ENCODE measurements around the gene RNF182. TPM values are rescaled to one million over a fixed set of nuclear protein-coding genes. Genes with fewer than 3 reads are reported as not detected.

The RNF182 gene
- total RNA-seq, 1 experiment from 2014 or later = not detected

GRCh38 chr6:13913226-13914001 lies 11.3 kb upstream of the RNF182 start:
- no peak overlapping the region for H3K4me3 Mint-ChIP-seq (ENCODE audit: unreplicated experiment)
- H3K36me3 Mint-ChIP-seq (ENCODE audit: insufficient read depth, unreplicated experiment) = peaks cover 6% of the 10 kb centered on the region
- no peaks in the 10 kb centered on the region for H3K27me3 Mint-ChIP-seq (ENCODE audit: insufficient read depth, unreplicated experiment)
- BruUV-seq (replicated peaks) = no TSS peak
- CTCF ChIA-PET = interaction anchor here (0.5 to 10.5 kb wide), 10 partner anchors 13 to 281 kb away, joined by 3 to 259 read pairs (median 5); no protein-coding TSS in a partner anchor
- DNase-seq (ENCODE audit: unreplicated experiment) = no peak
- TF ChIP-seq, protein P1, sequence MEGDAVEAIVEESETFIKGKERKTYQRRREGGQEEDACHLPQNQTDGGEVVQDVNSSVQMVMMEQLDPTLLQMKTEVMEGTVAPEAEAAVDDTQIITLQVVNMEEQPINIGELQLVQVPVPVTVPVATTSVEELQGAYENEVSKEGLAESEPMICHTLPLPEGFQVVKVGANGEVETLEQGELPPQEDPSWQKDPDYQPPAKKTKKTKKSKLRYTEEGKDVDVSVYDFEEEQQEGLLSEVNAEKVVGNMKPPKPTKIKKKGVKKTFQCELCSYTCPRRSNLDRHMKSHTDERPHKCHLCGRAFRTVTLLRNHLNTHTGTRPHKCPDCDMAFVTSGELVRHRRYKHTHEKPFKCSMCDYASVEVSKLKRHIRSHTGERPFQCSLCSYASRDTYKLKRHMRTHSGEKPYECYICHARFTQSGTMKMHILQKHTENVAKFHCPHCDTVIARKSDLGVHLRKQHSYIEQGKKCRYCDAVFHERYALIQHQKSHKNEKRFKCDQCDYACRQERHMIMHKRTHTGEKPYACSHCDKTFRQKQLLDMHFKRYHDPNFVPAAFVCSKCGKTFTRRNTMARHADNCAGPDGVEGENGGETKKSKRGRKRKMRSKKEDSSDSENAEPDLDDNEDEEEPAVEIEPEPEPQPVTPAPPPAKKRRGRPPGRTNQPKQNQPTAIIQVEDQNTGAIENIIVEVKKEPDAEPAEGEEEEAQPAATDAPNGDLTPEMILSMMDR (IDR thresholded peaks at IDR 0.05; ENCODE audit: unreplicated experiment) = no peak
- H3K27ac Mint-ChIP-seq (ENCODE audit: low read depth, unreplicated experiment) = no peak overlapping the region
- H3K9me3 Mint-ChIP-seq (ENCODE audit: unreplicated experiment) = no peaks in the 10 kb centered on the region
- H3K4me1 Mint-ChIP-seq (ENCODE audit: insufficient read depth, unreplicated experiment) = peaks cover 8% of the 10 kb centered on the region
- POLR2A ChIA-PET = interaction anchor here (1.0 to 1.3 kb wide), 2 partner anchors 134 to 153 kb away, joined by 3 read pairs; no protein-coding TSS in a partner anchor
- intact Hi-C loops (cut with micrococcal nuclease) = loop anchor here (1.0 to 2.0 kb wide), 3 partner anchors 133 to 1709 kb away; no protein-coding TSS in a partner anchor

DNA sequence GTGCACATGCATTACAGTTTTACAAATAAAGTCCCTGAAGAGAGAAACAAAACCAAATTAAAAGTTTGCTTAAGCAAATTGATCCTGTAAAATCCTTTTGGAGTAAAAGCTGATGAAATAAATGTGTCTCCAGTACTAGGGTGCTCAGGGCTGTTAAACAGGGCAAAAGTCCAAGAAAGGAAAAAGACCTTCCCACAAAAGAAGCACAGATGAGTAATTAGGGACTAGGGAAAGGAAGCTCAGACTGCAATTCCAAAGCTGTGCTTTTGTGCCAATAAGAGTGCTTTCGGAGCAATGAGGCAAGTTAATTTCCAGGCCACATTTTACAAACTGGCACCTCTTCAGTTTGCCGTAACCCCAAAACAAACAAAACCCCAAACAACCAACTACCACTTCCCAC lies 10.4 kb upstream of the RNF182 start:
- DNase-seq (ENCODE audit: unreplicated experiment) = peak; percentile 31
- Mint-ChIP-seq H3K4me3 (ENCODE audit: unreplicated experiment) (no peak overlapping the region), H3K9me3 (ENCODE audit: unreplicated experiment) (no peaks in the 10 kb centered on the region), H3K4me1 (ENCODE audit: insufficient read depth, unreplicated experiment) (peaks cover 8% of the 10 kb centered on the region), H3K36me3 (ENCODE audit: insufficient read depth, unreplicated experiment) (peaks cover 6% of the 10 kb centered on the region), H3K27me3 (ENCODE audit: insufficient read depth, unreplicated experiment) (no peaks in the 10 kb centered on the region), H3K27ac (ENCODE audit: low read depth, unreplicated experiment) (no peak overlapping the region)
- intact Hi-C loops (cut with micrococcal nuclease) = no loop called here
- CTCF ChIA-PET = interaction anchor here (1.3 to 10.5 kb wide), 5 partner anchors 9 to 231 kb away, joined by 4 to 259 read pairs (median 9); no protein-coding TSS in a partner anchor
- TF ChIP-seq, protein P1 (IDR thresholded peaks at IDR 0.05; ENCODE audit: unreplicated experiment) = no peak
- BruUV-seq (replicated peaks) = no TSS peak
- POLR2A ChIA-PET = interaction anchor here (0.8 kb wide), 1 partner anchor 123 kb away, joined by 5 read pairs; no protein-coding TSS in a partner anchor

- CTCF ChIA-PET = interaction anchor here (1.3 to 10.5 kb wide), 3 partner anchors 8 to 149 kb away, joined by 6 to 259 read pairs (median 83); no protein-coding TSS in a partner anchor
- intact Hi-C loops (cut with micrococcal nuclease) = no loop called here
These were observed 9.1 kb upstream of the RNF182 start for GRCh38 chr6:13915561-13916229.

More at GRCh38 chr6:13915561-13916229, 9.1 kb upstream of the RNF182 start:
- H3K4me3 Mint-ChIP-seq (ENCODE audit: unreplicated experiment) = no peak overlapping the region
- DNase-seq (ENCODE audit: unreplicated experiment) = no peak
- POLR2A ChIA-PET = interaction anchor here (0.7 kb wide), 1 partner anchor 1346 kb away, joined by 3 read pairs; no protein-coding TSS in a partner anchor
- no peaks in the 10 kb centered on the region for H3K27me3 Mint-ChIP-seq (ENCODE audit: insufficient read depth, unreplicated experiment)
- no TSS peak for BruUV-seq (replicated peaks)
- TF ChIP-seq, protein P1 (IDR thresholded peaks at IDR 0.05; ENCODE audit: unreplicated experiment) = no peak
- no peak overlapping the region for H3K27ac Mint-ChIP-seq (ENCODE audit: low read depth, unreplicated experiment)
- H3K9me3 Mint-ChIP-seq (ENCODE audit: unreplicated experiment) = no peaks in the 10 kb centered on the region
- H3K36me3 Mint-ChIP-seq (ENCODE audit: insufficient read depth, unreplicated experiment) = peaks cover 6% of the 10 kb centered on the region
- H3K4me1 Mint-ChIP-seq (ENCODE audit: insufficient read depth, unreplicated experiment) = peaks cover 8% of the 10 kb centered on the region
